Osteoblast (primary cell): Measurements from ENCODE around the gene COL16A1. TPM values are rescaled to one million over a fixed set of nuclear protein-coding genes. Genes with fewer than 3 reads are reported as not detected.

ENCODE experiments used
- DNase-seq: peaks from one replicate; pipeline ENCODE4 v3.0.0; 2011; ENCODE audit warnings: low spot score, mixed read lengths; ENCODE audit not compliant: insufficient read length; ENCODE audit errors: missing footprints
- H2AFZ ChIP-seq: 2 replicates; pipeline ENCODE4 v1.6.0; 2011; ENCODE audit warnings: mild to moderate bottlenecking, low read length
- H3K27ac ChIP-seq: 2 replicates; pipeline ENCODE4 v1.5.1; 2011; ENCODE audit warnings: mild to moderate bottlenecking, low read depth, low read length, moderate library complexity
- H3K27me3 ChIP-seq: 2 replicates; pipeline ENCODE4 v1.6.0; 2012; ENCODE audit warnings: mild to moderate bottlenecking, control low read depth, inconsistent platforms, low read length, moderate library complexity; ENCODE audit not compliant: insufficient read depth
- H3K36me3 ChIP-seq: 2 replicates; pipeline ENCODE4 v1.5.1; 2011; ENCODE audit warnings: mild to moderate bottlenecking, low read length, control low read depth, moderate library complexity; ENCODE audit not compliant: insufficient read depth
- H3K4me1 ChIP-seq: 2 replicates; pipeline ENCODE4 v1.5.1; 2011; ENCODE audit warnings: mild to moderate bottlenecking, low read length, control low read depth, moderate library complexity; ENCODE audit not compliant: insufficient read depth
- H3K4me2 ChIP-seq: 2 replicates; pipeline ENCODE4 v1.6.0; 2011; ENCODE audit warnings: mild to moderate bottlenecking, low read length; ENCODE audit not compliant: insufficient read depth
- H3K4me3 ChIP-seq: fragments of 200-600 bp; sonication (generic); 3 replicates; pipeline ENCODE4 v1.5.1; 2012; ENCODE audit warnings: mild to moderate bottlenecking, low read length, inconsistent platforms; ENCODE audit not compliant: insufficient read depth
- H3K79me2 ChIP-seq: 2 replicates; pipeline ENCODE4 v1.6.0; 2012; ENCODE audit warnings: mild to moderate bottlenecking, low read length, control low read depth, inconsistent platforms; ENCODE audit not compliant: insufficient read depth
- H3K9me3 ChIP-seq: 2 replicates; pipeline ENCODE4 v1.5.1; 2011; ENCODE audit warnings: low read depth, low read length, control low read depth
- H4K20me1 ChIP-seq: 2 replicates; pipeline ENCODE4 v1.6.0; 2012; ENCODE audit warnings: mild to moderate bottlenecking, low read length, control low read depth; ENCODE audit not compliant: insufficient read depth
- total RNA-seq: library from RNA; depleted of rRNA; stranded (reverse); fragments of >200 nt; gene quantifications from 2 replicates; pipeline ENCODE4 v1.2.3, GENCODE V29; 2012
- TF ChIP-seq, protein P1 (sequence below): IDR thresholded peaks from 2 replicates; pipeline ENCODE4 v1.5.1; 2011; ENCODE audit warnings: mild to moderate bottlenecking, low read depth, low read length, moderate library complexity; ENCODE audit errors: extremely low read depth

The COL16A1 gene
- total RNA-seq, 1 donor: 197 TPM

DNA sequence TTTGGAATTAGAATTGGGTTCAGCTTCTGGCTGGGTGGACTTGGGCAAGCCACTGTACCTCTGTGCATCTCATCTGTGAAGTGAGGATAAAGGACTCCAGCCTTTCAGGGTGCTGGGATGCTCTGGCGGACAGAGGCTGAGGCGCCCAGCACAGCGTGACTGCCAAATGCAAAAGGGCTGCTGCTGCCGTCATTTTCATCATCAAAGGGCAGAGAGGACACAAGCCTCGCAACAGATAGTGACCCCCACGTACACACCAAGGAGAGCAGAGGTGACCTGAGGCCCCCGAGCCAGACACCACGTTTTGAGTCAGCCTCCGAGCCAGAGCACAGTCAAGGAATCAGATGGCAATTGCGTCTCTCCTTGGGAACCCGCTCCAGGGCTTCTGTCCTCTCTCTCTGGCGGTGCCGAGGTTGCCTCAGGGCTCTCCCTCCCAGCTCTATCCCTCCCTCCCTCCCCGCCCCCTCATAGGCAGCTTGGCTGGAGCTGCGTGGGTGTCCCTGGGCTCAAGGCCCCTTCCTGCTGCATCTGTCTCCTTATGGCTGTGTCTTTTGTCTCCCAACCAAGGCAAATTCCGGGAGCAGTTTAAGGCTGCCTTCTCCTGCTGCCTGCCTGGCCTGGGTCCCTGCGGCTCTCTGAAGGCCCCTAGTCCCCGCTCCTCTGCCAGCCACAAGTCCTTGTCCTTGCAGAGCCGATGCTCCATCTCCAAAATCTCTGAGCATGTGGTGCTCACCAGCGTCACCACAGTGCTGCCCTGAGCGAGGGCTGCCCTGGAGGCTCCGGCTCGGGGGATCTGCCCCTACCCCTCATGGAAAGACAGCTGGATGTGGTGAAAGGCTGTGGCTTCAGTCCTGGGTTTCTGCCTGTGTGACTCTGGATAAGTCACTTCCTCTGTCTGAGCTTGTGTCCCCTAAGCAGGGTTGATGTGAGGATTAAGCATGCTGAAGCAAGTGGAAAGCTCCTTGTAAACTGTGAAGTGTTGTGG lies 77.3 kb downstream of the COL16A1 start:
- Histone ChIP-seq H3K4me1 (peaks cover 31% of the 10 kb centered on the region), H3K9me3 (no peaks in the 10 kb centered on the region), H3K27me3 (no peaks in the 10 kb centered on the region), H3K36me3 (peaks cover 30% of the 10 kb centered on the region), H3K4me2 (no peak overlapping the region), H3K4me3 (no peak overlapping the region), H3K27ac (peak overlapping the region; percentile 62), H3K79me2 (no peaks in the 10 kb centered on the region), H2AFZ (no peak overlapping the region), H4K20me1 (peaks cover 10% of the 10 kb centered on the region)
- TF ChIP-seq, protein P1, sequence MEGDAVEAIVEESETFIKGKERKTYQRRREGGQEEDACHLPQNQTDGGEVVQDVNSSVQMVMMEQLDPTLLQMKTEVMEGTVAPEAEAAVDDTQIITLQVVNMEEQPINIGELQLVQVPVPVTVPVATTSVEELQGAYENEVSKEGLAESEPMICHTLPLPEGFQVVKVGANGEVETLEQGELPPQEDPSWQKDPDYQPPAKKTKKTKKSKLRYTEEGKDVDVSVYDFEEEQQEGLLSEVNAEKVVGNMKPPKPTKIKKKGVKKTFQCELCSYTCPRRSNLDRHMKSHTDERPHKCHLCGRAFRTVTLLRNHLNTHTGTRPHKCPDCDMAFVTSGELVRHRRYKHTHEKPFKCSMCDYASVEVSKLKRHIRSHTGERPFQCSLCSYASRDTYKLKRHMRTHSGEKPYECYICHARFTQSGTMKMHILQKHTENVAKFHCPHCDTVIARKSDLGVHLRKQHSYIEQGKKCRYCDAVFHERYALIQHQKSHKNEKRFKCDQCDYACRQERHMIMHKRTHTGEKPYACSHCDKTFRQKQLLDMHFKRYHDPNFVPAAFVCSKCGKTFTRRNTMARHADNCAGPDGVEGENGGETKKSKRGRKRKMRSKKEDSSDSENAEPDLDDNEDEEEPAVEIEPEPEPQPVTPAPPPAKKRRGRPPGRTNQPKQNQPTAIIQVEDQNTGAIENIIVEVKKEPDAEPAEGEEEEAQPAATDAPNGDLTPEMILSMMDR: no peak
- DNase-seq: peak; percentile 74

DNA sequence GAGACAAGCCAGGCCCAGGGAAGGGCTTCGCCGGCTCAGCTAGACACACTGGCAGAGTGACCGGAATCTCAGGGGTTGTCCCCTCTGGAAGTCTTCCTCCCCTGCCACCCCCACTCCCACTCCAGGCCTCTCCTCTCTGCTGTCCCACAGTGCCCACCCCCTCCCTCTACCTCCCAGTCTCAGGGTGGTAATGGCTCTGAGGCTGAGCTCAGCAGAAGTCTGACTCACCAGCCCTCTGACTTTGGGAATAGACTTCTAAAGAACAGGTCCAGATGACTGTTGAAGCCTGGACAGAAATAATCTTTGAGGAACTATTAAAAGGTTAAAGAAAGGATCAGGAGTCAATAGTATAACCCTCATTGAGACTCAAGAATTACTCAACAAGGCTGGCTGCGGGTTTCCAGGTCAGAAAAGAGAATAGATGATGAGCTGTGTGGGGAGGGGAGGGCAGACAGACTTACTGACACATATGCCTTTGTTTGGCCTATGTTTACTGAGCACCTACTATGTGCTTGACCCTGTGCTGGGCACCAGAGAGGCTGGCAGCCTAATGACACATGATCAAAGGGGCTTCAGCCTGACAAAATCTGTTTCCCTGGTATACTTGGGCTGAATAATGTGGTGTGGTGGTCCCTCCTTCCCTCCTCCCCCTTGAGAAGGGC lies 78.1 kb downstream of the COL16A1 start:
- no peak overlapping the region for H3K4me2 ChIP-seq
- TF ChIP-seq, protein P1: no peak
- H3K36me3 ChIP-seq: peaks cover 22% of the 10 kb centered on the region
- no peaks in the 10 kb centered on the region for H3K27me3 ChIP-seq
- peaks cover 31% of the 10 kb centered on the region for H3K4me1 ChIP-seq
- DNase-seq: peak; percentile 98
- H3K4me3 ChIP-seq: no peak overlapping the region
- H3K79me2 ChIP-seq: no peaks in the 10 kb centered on the region
- no peak overlapping the region for H2AFZ ChIP-seq
- H3K27ac ChIP-seq: peak overlapping the region; percentile 62
- H3K9me3 ChIP-seq: no peaks in the 10 kb centered on the region
- H4K20me1 ChIP-seq: peaks cover 10% of the 10 kb centered on the region

DNA sequence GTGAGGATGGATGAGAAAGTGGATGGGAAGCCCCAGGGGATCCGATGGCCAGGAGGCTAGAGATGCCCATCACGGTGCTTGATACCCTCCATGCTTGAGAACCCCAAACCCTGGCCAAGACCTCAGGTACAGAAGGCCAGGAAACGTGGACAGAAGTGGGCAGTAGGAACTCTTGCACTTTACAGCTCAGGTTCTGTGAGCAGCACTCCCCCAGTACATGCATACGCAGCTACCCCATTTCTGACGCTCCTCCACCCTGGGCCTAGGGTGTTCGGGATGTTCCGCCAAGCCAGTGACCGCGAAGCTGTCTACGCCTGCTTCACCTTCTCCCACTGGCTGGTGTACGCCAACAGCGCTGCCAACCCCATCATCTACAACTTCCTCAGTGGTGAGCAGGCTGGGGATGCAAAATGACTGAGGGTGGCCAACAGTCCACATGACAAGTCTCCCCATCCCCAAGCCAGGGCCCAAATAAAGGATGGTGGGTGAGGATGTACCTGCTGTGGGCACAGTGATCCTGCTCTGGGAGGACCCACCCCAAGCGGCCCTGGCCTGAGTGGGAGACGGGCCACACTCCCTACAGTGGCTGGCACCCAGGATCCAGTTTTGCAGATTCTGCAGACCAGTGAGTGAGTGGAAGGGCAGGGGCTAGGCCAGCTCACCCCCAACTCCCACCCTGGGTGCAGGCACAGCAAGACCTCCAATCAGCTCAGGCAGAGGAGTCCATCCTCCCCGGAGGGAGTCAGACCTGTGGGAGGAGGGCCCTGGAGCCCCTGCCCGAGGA lies 78.9 kb downstream of the COL16A1 start:
- H3K4me2 ChIP-seq: no peak overlapping the region
- no peak overlapping the region for H3K27ac ChIP-seq

More for the DNA sequence above, 78.9 kb downstream of the COL16A1 start:
- Histone ChIP-seq H3K4me3 (no peak overlapping the region), H4K20me1 (peaks cover 10% of the 10 kb centered on the region), H3K9me3 (no peaks in the 10 kb centered on the region), H3K79me2 (no peaks in the 10 kb centered on the region), H3K36me3 (peaks cover 17% of the 10 kb centered on the region), H2AFZ (no peak overlapping the region), H3K27me3 (no peaks in the 10 kb centered on the region), H3K4me1 (peaks cover 31% of the 10 kb centered on the region)
- TF ChIP-seq, protein P1: no peak
- peak; percentile 73 for DNase-seq
